Measurements from ENCODE around the gene POLD3.

The POLD3 gene

DNA sequence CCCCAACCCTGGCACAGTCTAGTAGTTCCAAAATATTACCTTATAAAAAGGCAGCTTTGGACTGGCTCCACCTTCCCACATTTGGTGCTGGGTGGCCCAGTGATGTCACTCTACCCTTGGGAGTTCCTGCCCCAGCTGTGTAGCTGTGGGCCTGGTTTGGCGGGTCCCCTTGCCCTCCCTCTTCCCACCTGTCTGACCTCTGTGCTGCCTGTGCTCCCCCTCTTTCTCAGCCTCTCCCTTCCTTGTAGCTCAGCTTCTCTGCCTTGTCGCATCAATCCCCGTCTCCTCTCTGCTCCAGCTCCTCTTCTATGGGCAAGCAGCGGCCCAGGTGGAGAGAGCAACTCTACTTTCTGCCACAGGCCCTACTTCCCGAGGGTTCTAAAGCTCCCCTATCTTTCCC, 84.2 kb downstream of the POLD3 start:
- no peak for DNase-seq

DNA sequence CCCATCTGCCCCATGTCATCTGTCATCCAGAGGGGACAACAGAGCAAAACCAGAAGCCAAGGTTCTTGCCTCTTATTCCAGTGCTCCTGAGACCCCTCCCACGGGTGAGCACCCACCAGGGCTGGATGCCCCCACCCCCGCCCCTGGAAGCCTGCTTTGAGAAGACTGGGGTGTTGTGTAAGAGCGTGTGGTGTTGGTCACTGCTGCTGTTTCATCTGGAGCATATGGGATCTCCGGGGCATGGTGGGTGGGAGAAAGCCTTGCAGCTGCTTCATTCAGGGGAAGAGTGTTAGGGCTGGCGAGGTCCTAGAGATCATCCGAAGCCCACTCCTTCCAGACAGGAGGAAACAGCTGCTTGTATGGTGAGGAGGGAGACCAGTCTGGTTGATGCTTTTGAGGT, 84.7 kb downstream of the POLD3 start:
- DNase-seq = no peak

DNA sequence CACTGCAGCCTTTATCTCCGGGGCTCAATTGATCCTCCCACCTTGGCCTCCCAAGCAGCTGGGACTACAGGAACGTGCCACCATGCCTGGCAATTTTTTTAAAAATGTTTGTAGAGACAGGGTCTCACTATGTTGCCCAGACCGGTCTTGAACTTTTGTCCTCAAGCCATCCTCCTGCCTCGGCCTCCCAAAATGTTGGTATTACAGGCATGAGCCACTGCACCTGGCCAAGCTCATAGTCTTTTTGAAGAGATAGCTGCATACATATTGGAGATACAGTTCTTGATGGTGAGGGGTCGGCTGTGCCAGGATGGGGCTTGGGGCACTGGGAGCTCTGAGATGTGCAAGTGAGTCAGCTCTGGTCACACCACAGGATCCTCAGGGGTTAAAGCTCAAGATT, 85.7 kb downstream of the POLD3 start:
- DNase-seq = no peak

DNA sequence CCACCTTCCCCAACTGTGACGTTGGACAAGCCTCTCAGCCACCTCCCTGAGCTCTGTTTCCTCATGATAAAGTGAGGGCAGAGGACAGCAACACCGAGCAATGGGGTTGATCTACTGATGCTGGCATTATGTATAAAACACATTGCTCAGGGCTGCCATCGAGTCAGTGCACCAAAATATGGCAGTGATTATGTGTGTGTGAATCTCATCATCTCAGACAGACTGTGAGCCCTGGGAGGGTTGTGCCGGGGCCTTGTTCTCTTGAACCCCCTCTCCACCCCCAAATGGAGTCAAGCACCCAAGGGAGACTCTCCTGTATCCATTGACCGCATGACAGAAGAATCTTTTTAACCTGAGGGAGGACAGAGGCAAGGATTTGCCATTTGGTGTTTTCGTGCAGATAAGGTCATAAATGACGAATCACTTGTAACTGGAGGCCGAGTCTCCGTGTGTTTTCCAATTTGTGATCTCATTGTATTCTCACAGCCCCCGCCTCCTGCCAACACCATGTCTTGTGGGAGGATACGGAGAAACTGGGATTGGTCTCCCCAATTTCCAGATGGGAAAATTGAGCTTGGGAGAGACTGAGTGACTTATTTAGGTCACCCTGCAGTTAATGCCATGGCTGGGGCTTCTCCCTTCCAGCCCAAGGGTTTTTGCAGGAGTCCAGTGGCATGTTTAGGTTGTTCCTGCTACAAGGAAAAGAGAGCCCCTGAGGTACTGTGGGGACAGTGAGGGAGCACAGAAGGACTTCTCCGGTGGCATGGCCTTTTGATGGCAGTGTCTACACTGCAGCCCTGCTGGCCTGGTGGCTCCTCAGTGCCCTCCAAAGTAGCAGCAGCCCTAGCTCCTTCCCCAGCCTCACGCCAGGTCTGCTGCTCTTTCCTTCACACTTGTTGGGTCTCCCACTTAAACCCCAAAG, 86.5 kb downstream of the POLD3 start:
- DNase-seq = no peak

DNA sequence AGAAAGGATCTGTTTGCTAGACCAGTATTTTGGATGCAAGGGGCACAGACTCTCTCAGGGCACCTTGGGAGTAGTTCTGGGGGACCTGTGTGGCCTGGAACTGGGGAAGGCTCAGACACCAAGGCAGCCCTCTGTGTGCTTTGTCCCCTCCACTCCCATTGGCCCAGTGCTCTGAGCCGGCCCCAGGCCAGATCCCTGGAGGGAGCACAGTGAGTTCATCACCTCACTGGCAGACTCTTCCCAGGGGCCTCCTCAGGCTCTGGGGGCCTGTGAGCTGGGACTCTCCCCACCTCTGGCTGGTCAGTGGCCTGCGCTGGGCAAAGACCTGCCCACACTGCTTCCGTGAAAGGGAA, 87.1 kb downstream of the POLD3 start:
- DNase-seq = no peak

DNA sequence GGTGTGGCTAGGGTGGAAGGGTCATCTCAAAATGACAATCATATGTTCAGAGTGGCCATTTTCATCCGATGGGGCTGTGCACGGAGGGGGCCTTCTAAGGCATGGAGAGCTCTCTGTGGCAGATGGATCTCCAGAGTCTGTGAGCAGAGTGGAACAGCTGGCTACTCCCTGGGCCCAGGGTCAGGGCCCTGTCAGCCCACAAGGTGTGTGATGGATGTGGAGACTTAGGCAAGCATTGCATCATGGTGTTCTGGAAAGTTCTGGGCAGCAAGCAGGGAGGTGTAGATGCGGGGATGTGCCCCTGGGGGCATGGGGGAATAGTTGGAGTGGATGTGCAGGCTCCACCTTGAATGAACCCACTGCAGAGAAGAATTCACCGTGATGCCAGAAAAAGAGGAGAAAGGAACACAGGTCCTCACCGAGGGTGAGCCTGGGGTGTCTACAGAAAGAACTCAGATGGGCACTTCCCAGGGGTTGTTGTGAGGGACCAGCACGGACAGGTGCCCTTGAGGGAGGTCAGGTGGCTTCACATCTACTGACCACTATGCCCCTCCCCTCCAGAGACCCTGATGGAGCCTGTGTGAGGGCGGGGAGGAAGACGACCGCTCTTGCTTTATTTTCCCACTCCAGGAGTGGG, 87.8 kb downstream of the POLD3 start:
- no peak for DNase-seq

DNA sequence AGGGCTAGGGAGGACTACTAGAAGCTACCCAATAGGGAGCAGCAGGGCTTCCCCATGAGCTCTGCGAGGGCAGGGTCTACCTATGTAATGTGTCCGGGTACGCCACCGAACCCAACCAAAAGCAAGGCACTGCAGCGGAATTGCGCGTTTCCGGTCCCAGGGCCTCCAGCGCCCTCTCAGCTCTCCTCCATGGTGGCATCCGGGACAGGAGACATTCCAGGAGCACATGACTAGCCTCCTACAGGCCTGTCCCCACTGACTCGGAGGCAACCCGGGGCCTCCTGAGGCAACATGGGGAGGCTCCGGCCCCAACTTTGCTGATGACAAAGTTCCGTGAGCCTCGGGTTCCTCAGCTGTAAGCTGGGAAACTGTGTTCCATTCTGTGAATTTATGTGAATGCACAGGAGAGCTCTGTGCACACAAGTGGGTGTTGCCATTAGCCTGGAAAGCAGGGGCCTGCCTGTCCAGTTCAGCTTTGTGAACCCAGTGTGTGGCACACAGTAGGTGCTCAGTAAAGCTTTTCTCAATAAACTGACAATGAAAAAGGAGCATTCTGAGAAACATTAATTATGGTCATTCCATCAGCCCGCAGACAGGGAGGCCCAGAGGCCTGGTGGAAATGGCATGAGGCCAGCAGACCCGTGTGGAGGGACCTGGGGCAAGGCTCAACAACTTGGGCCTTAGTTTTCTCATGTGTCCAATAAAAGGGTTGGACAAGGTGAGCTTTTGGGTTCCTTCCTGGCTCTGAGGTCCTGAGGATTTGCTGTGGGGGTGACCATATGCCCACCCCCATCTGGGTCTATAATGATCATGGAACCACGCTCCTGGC, 88.5 kb downstream of the POLD3 start:
- DNase-seq = no peak

DNA sequence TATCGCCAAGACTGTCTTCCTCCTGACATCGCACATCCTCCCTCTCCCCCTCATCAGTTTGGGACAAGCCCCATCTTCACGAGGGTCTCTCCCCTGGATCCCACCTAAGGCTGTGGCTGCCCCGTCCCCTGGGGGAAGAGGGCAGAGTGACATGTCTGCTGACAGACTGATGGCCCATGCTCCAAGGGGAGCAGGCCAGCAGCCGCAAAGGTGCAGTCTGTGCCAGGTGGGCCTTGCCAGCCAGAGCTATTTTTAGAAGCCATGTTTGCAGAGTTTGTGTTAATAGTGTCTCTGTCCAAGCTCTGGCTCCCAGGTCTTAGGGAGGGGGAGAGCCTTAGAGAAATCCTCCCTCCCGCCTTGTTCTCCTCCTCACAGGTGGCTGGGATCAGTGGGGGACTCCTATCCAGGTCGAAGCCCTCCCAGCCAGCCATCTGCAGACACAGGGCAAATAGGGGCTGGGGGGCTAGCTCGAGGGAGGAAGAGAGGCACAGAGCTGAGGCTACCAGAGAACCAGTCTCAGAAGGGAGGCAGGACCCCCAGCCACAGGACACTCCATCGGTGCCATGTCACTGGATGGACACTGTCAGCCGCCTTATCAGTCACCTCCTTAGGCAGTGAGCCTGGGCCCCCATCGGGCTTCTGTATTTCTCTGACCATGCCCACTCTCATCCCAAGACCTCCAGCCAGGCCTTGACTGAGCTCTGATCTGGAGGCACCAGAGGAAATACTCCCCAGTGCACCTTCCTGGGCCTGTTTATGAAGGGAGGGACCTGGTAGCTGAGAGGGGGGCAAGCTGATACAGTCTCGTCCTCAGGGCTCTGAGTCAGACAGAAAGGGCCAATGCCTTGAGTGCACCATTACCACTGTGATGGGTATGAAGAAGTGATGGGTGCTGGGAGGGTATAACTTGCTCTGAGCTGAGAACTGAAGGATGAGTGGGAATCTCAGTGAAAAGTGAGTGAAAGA, 89.6 kb downstream of the POLD3 start:
- DNase-seq = no peak

DNA sequence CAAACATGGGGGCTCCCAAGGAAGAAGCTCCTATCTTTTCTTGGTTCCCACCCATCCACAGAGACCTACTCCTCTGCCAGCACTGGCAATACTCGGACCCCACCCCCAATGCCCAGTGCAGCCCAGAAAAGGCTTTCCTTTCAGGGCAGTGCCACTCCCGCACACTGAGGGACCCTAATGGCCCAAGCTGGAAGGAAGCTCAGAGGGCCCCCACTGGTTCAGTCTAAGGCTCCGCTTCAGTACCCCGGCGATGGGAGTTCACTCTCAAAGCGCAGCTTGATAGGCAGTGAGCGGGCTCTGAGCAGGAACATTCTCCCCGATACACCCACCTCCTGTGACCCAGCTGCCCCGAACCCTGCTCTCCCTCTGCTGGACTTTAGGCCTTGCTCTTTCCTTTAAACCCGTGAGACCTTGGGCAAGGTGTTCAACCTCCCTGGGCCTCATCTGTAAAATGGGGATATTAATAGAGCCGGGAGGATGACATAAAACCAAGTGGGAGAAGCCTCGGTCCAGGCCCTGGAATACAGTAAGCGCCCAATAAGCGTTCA, 90.4 kb downstream of the POLD3 start:
- no peak for DNase-seq

DNA sequence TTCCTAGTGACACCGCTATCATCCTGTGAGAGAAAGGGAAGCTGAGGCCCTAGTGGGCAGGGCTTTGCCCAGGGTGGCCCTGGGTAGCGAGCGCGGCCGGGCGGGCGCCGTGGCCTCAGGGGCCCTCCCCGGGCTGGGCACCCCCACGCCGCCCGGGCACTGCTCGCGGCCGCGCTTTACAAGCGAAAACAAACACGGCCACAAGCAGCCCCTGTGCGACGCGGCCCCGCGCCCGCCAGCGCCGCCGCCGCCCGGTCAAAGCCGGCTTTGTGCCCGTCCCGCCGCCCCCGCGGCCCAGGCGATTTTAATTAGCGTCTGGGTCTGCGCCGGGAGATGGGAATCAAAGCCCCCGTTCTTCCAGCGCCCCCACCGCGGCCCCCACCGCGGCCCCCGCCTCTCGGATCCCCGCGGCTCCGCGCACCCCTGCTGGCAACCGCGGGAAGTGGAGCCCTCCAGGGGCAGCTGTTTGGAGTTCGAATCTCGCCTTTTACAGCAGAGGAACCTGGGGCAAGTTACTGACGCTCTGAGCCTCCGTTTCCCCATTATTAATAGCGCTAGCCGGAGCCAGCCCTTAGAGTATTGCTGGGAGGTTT, 91.0 kb downstream of the POLD3 start:
- no peak for DNase-seq

DNA sequence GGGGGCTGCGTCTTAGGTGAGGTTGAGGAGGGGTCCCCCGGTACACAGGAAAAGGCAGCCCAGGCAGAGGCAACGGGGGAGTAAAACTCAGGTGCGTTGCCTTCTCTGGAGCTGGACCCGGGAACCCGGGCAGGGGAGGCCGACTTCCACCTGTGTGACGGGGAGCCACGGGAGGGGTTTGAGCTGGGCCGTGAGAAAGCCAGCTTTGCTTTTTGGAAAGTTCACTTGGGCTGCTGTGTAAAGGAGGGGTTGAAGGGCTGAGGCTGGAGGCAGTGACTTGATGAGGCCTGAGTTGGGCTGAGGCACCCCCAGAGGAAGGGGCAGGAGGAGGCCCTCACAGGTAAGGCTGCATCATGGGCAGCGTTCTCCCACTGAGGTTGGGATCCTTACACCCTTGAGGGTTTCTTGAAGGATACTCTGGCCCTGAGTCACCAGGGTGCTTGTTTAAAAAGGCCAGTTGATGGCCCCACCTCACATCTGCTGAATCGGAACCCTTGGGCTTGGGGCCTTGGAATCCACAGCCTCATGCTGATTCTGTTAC, 91.6 kb downstream of the POLD3 start:
- DNase-seq = no peak

DNA sequence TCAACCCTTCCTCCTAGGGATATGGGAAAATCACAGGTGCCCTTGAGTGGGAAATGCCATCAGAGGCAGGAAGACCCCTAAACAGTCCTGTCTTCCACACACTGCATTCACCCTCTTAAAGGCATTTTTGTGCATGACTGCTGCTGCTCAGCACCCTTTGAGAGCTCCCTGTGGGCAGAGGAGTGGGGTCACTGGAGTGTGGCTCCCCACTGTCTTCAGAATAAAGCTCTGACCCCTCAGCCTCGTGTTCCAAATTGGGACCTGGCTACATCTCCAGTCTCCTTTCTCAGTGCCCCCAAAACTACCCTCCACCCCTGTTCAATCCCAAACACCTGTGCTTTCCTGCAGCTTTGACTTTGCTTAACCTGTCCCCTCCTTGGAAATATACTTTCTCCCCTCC, 92.3 kb downstream of the POLD3 start:
- no peak for DNase-seq

DNA sequence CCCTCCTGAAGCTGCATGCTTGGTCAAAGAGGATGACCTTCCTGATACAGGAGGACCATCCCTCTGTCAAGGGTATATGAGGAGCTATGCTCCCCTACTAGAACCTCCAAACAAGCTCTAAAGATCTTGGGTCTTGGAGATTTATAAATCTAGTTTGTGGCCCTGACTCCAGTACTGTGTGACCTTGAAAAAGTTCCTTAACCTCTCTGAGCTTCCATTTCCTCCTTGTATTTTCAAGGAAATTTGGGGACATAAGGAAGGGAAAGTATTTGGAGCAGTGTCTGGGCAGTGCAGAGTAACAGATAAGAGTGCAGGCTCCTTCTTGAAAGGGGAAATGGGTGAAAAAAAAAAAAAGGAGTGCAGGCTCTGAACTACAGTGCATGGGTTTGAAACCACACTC, 93.0 kb downstream of the POLD3 start:
- DNase-seq = no peak

DNA sequence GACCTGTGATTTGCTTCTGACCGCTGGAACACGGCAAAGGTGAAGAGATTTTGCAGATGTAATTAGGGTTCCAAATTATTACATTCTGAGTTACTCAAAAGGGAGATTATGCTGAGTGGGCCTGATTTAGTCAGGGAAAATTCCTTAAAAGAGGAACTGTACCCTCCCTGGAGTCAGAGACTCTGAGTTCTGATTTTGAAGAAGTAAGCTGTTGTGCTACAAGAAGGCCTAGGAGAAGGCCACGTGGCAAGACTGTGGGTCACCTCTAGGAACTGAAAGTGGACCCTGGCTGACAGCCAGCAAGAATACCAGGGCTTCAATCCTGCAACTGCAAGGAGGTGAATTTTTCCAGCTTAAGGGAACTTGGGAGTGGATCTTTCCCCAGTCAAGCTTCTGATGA, 93.5 kb downstream of the POLD3 start:
- DNase-seq = no peak

DNA sequence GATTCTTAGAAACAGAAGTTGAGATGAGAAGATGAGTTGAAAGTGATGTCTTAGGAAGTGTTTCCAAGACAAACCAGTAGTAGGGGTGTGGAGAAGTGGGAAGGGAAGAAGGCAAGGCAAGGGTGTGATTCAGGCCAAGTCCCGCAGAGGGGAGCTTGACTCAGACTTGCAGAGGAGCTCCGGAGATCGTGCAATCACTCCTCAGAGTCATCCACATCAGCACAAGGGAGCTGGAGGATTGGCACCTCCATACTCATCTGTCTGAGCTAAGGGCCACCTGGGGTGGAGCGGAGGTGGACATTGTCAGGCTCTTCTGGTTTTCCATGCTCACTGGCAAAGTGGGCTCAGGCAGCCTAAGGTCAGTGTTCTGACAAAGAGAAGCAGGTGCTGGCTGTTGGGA, 94.4 kb downstream of the POLD3 start:
- no peak for DNase-seq

DNA sequence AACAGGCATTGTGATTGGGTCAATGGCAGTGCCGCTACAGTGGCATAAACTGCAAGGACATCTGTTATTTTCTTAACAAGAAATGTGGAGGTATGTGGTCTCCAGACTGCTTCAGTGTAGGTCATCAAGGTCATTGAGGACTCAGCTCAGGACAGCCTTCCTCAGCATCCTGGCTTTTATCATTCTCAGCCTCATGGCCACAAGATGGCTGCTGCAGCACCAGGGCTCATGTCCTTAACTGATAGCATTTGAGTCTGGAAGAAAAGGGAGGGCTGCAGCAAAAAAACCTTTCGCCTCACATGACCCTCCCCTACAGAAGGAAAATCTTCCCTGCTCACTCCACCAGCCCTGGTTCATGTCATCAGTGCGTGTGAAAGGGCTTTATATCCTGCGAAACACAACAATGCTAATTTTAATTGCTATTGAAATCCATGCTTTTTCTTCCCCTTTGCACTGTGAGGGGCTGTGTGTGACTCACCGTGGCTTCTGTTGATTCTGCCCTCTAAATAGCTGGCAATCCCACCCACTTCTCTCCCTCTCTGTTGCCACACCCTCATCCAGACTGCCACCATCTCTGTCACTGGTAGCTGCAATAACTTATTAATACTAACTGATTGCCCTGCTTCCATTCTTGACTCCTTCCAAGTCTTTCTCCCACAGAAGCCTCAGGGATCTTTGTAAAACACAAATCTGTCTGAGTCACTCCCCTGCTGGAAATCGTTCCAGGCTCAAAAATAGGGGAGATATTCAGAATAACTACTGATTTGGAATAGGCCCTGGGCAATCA, 95.0 kb downstream of the POLD3 start:
- DNase-seq = no peak

DNA sequence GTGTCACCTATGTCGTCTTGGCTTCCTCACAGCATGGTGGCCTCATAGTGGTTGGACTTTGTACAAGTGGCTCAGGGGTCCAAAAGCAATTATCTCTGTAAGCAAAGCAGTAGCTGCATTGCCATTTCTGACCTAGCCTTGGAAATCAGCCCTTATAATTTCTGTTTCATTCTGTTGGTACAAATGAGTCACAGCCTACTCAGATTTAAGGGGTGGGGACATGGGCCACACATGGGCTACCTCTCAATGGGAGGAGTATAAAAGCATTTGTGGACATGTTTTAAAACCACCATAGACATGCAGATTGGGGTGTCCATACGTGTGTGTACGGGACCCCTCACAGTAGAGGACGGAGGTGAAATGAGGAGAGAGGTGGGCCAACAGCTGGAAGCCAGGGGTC, 97.3 kb downstream of the POLD3 start:
- DNase-seq = no peak

DNA sequence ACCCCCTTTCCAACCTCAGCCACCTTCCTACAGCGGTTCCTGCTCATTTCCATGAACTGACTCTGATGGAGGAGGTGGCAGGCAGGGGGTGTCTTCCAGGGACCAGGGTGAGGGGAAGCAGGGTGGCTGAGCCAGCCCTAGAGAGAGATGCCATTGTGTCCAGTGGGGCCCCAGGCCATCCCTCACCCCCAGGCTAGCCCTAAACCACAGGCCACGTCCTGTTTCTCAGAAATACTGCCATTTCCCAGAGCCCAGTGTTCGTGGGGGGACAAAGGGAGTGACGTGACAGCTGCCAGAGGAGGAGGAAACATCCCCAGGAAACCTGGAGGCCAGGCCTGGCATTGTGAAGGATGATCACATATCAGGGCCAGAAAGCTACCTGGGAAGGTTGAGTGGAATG, 99.4 kb downstream of the POLD3 start:
- DNase-seq = no peak

Data from NCI-H1417 treated with DMSO at 0.1 percent for 48 hours (cell line).